Neuronal stem cell (in vitro differentiated cells): ENCODE results near the gene RDH12.

Source experiments
- DNase-seq: peaks from one replicate; pipeline ENCODE4 v3.0.0-alpha.2; 2013; ENCODE audit warnings: low spot score
- H2AFZ ChIP-seq: one replicate; pipeline ENCODE4 v1.6.1; 2013; ENCODE audit warnings: mild to moderate bottlenecking, low read length, inconsistent platforms
- H2AK5ac ChIP-seq: 2 replicates; pipeline ENCODE4 v1.6.1; 2013; ENCODE audit warnings: low read depth, mild to moderate bottlenecking, inconsistent platforms, low read length, moderate library complexity, mixed read lengths
- H2BK120ac ChIP-seq: 2 replicates; pipeline ENCODE4 v1.6.1; 2013; ENCODE audit warnings: low read depth, mild to moderate bottlenecking, inconsistent platforms, low read length, moderate library complexity, mixed read lengths
- H2BK12ac ChIP-seq: one replicate; pipeline ENCODE4 v1.6.1; 2013; ENCODE audit warnings: low read length, inconsistent platforms
- H2BK15ac ChIP-seq: 2 replicates; pipeline ENCODE4 v1.6.1; 2013; ENCODE audit warnings: mild to moderate bottlenecking, low read length, inconsistent platforms, mixed read lengths
- H2BK5ac ChIP-seq: one replicate; pipeline ENCODE4 v1.6.1; 2013; ENCODE audit warnings: inconsistent platforms, mild to moderate bottlenecking, low read length, moderate library complexity
- H3K14ac ChIP-seq: one replicate; pipeline ENCODE4 v1.6.1; 2013; ENCODE audit warnings: low read length, inconsistent platforms
- H3K18ac ChIP-seq: 2 replicates; pipeline ENCODE4 v1.6.1; 2013; ENCODE audit warnings: low read length, inconsistent platforms
- H3K23ac ChIP-seq: 2 replicates; pipeline ENCODE4 v1.6.1; 2013; ENCODE audit warnings: low read depth, mild to moderate bottlenecking, mixed read lengths, low read length, inconsistent platforms; ENCODE audit not compliant: poor library complexity
- H3K27ac ChIP-seq: replicated peaks from 3 replicates; pipeline ENCODE4 v1.5.1; 2013; ENCODE audit warnings: low read length, inconsistent platforms
- H3K27me3 ChIP-seq, 3 experiments: 2 replicates each; pipeline ENCODE4 v1.6.1; 2013; ENCODE audit warnings: low read length in 3 of 3, mild to moderate bottlenecking in 2 of 3, inconsistent platforms in 1 of 3, low read depth in 1 of 3, mixed read lengths in 1 of 3, moderate library complexity in 1 of 3; ENCODE audit not compliant: control insufficient read depth in 3 of 3, insufficient read depth in 3 of 3
- H3K36me3 ChIP-seq, 2 donors: replicated peaks in 1 of 2; 2 replicates each; pipeline ENCODE4 v1.6.1; 2013; ENCODE audit warnings: low read length in 2 of 2; ENCODE audit not compliant: control insufficient read depth in 2 of 2, insufficient read depth in 2 of 2
- H3K4ac ChIP-seq: 2 replicates; pipeline ENCODE4 v1.6.1; 2013; ENCODE audit warnings: inconsistent platforms, mild to moderate bottlenecking, low read length, moderate library complexity
- H3K4me1 ChIP-seq, 2 donors: 1 replicate in 1 of 2; 2 replicates in 1 of 2; pipeline ENCODE4 v1.6.1; 2013; ENCODE audit warnings: low read length in 2 of 2, low read depth in 1 of 2; ENCODE audit not compliant: control insufficient read depth in 2 of 2, insufficient read depth in 1 of 2
- H3K4me2 ChIP-seq: one replicate; pipeline ENCODE4 v1.6.1; 2013; ENCODE audit warnings: mild to moderate bottlenecking, low read length, inconsistent platforms; ENCODE audit not compliant: insufficient read depth, poor library complexity, severe bottlenecking
- H3K4me3 ChIP-seq, 2 donors: 2 replicates each; pipeline ENCODE4 v1.5.1; 2013; ENCODE audit warnings: low read length in 2 of 2, mild to moderate bottlenecking in 2 of 2, inconsistent platforms in 1 of 2, moderate library complexity in 1 of 2
- H3K79me1 ChIP-seq: one replicate; pipeline ENCODE4 v1.6.1; 2013; ENCODE audit warnings: low read depth, mild to moderate bottlenecking, inconsistent platforms, low read length, moderate library complexity
- H3K9ac ChIP-seq: one replicate; pipeline ENCODE4 v1.6.1; 2013; ENCODE audit warnings: mild to moderate bottlenecking, low read depth, low read length, inconsistent platforms; ENCODE audit not compliant: poor library complexity
- H3K9me3 ChIP-seq, 2 donors: replicated peaks in 1 of 2; 2 replicates each; pipeline versions ENCODE3 to v1.6.1; 2013; ENCODE audit warnings: low read length in 2 of 2, mild to moderate bottlenecking in 2 of 2, inconsistent platforms in 1 of 2, low read depth in 1 of 2, mixed read lengths in 1 of 2, moderate library complexity in 1 of 2; ENCODE audit not compliant: control insufficient read depth in 2 of 2, insufficient read depth in 1 of 2
- H4K8ac ChIP-seq: one replicate; pipeline ENCODE4 v1.6.1; 2013; ENCODE audit warnings: low read depth, mild to moderate bottlenecking, inconsistent platforms, low read length, moderate library complexity
- H4K91ac ChIP-seq: one replicate; pipeline ENCODE4 v1.6.1; 2013; ENCODE audit warnings: low read length, low read depth, mild to moderate bottlenecking, inconsistent platforms; ENCODE audit not compliant: poor library complexity
- WGBS, 2 donors: extraction: QIAGEN DNeasy Blood & Tissue Kit; methylation state at CpG; one replicate each; pipeline ENCODE4 v1.1.7; 2013; ENCODE audit warnings: missing lambda C conversion rate in 2 of 2, mixed read lengths in 1 of 2; ENCODE audit not compliant: insufficient read length in 2 of 2, insufficient replicate concordance in 1 of 2; ENCODE audit errors: extremely low coverage in 2 of 2; 5-methylcytosine and 5-hydroxymethylcytosine counted together

The RDH12 gene

DNA sequence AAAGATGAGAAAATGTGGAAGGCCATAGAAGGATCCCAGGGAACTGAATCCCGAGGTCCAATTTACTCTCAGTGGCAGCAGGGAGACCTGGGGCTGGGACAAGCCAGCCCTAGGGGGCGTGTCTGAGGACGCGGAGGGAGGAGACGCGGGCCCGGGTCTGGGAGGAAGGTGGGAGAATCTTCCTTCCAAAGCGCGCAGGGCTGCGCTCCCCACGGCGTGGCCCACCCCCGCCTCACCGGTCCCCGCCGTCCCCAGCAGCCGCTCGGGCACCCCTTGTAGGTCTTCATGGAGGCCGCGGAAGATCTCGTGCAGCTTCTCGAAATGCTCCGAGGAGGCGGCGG, 27.6 kb upstream of the RDH12 start:
- DNase-seq = peak; percentile 63
- Histone ChIP-seq H3K14ac (no peak overlapping the region), H3K4me2 (peak overlapping the region; percentile 70), H3K9me3 (no peaks in the 10 kb centered on the region), H3K79me1 (peaks cover 2% of the 10 kb centered on the region), H3K27me3 (no peaks in the 10 kb centered on the region), H2BK15ac (no peak overlapping the region), H3K36me3 (peaks cover 14 to 33% of the 10 kb centered on the region in 2 donors), H3K23ac (peak overlapping the region; percentile 94), H2BK5ac (peak overlapping the region; percentile 100), H3K27ac (peak overlapping the region; percentile 94), H2BK12ac (no peak overlapping the region), H3K18ac (peak overlapping the region; percentile 94), H2AK5ac (no peak overlapping the region), H4K91ac (no peak overlapping the region), H3K4ac (peak overlapping the region; percentile 86), H3K4me3 (peak overlapping the region; percentile 60 to 90), H2AFZ (peak overlapping the region; percentile 96), H4K8ac (no peak overlapping the region), H3K9ac (peak overlapping the region; percentile 96), H3K4me1 (peaks cover 5 to 7% of the 10 kb centered on the region in 2 donors), H2BK120ac (no peak overlapping the region)
- WGBS, 2 donors = no CpG with 5 or more reads among the region's 25 CpGs

DNA sequence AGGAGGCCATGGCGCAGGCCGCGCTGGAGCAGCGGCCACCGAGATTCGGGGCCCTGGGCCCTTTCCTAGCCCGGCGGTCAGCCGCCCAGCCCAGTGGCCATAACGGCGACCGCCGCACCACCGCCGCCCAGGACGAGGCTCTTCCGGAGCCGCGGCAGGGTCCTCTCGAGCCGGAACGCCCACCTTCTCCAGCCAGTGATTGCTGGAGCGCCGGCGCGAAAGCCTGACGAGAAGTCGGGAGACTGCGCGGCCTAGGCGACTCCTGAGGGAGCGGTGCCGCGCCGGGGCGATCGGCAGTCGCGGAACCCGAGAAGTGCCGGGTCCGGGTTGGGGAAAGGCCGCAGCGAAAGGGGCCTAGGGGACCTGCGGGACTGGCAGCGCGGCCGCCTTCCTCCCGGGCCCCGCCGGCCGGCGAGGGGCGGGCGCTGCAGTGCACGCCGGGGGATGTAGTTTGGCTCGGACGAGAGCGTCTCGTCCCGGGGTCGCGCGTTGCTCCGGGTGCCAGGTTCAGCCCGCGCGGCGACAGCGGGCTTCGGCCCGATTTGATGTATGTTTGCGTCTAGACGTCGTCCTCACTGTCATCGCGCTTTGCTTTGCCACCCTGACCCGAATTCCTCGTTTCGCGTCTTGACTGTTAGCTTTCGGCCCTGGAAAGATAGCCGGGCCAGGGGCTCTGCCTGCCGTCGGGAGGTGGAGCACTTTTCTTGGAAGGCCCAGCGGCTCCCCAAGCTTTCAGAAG, 27.0 kb upstream of the RDH12 start, which contains the start of gene VTI1B:
Gene VTI1B, minus strand, starts transcription at position 153 of the 739 bp plus-strand sequence. Its CDS starts 143 bp downstream, at position 10.
- H3K14ac ChIP-seq = peak within 1 kb of the TSS; percentile 92
- H2BK12ac ChIP-seq = no peak within 1 kb of the TSS
- H3K18ac ChIP-seq = peak within 1 kb of the TSS; percentile 100
- H3K4ac ChIP-seq = peak within 1 kb of the TSS; percentile 86
- peak within 1 kb of the TSS; percentile 100 for H2BK5ac ChIP-seq
- peaks cover 14 to 35% of the 10 kb centered on the region in 2 donors for H3K36me3 ChIP-seq
- no peak within 1 kb of the TSS for H4K8ac ChIP-seq
- peaks cover 5 to 7% of the 10 kb centered on the region in 2 donors for H3K4me1 ChIP-seq
- WGBS, 2 donors = no CpG with 5 or more reads among the region's 87 CpGs
- no peak within 1 kb of the TSS for H4K91ac ChIP-seq
- H2BK120ac ChIP-seq = no peak within 1 kb of the TSS
- peak within 1 kb of the TSS; percentile 64 for H2BK15ac ChIP-seq
- H3K27ac ChIP-seq = peak within 1 kb of the TSS; percentile 94
- DNase-seq = peak; percentile 81
- H2AFZ ChIP-seq = peak within 1 kb of the TSS; percentile 96
- peak within 1 kb of the TSS; percentile 96 for H3K9ac ChIP-seq
- H3K4me3 ChIP-seq = peak within 1 kb of the TSS; percentile 60 to 90
- H3K79me1 ChIP-seq = peaks cover 2% of the 10 kb centered on the region
- H3K23ac ChIP-seq = peak within 1 kb of the TSS; percentile 94
- H2AK5ac ChIP-seq = no peak within 1 kb of the TSS
- no peaks in the 10 kb centered on the region for H3K9me3 ChIP-seq
- peak within 1 kb of the TSS; percentile 70 for H3K4me2 ChIP-seq
- H3K27me3 ChIP-seq = no peaks in the 10 kb centered on the region

DNA sequence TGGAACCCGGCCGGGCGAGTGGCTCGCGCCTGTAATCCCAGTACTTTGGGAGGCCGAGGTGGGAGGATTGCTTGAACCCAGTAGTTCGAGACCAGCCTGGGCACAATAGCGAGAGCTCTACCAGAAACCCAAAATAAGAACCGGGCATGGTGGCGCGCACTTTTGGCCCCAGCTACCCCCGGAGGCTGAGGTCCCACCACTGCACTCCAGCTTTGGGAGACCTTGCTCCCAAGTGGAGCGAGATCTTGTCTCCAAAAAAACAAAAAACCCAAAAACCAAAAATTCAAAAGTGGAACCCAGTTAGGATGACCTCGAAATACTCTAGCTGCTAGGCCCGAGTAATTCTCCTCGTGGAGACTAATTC, 26.5 kb upstream of the RDH12 start:
- Histone ChIP-seq H3K27ac (peak overlapping the region; percentile 94), H2AK5ac (no peak overlapping the region), H2AFZ (peak overlapping the region; percentile 96), H3K4me1 (peaks cover 5 to 7% of the 10 kb centered on the region in 2 donors), H3K9me3 (no peaks in the 10 kb centered on the region), H3K36me3 (peaks cover 16 to 40% of the 10 kb centered on the region in 2 donors), H4K8ac (no peak overlapping the region), H3K4me3 (peak overlapping the region; percentile 60 to 90), H3K4me2 (peak overlapping the region; percentile 70), H3K9ac (no peak overlapping the region), H2BK12ac (no peak overlapping the region), H2BK5ac (no peak overlapping the region), H3K79me1 (peaks cover 2% of the 10 kb centered on the region), H2BK15ac (no peak overlapping the region), H3K27me3 (no peaks in the 10 kb centered on the region), H3K18ac (no peak overlapping the region), H3K23ac (no peak overlapping the region), H3K14ac (no peak overlapping the region), H2BK120ac (no peak overlapping the region), H3K4ac (no peak overlapping the region), H4K91ac (no peak overlapping the region)
- no CpG with 5 or more reads among the region's 16 CpGs for whole genome bisulfite sequencing, 2 donors
- peak; percentile 2 for DNase-seq

DNA sequence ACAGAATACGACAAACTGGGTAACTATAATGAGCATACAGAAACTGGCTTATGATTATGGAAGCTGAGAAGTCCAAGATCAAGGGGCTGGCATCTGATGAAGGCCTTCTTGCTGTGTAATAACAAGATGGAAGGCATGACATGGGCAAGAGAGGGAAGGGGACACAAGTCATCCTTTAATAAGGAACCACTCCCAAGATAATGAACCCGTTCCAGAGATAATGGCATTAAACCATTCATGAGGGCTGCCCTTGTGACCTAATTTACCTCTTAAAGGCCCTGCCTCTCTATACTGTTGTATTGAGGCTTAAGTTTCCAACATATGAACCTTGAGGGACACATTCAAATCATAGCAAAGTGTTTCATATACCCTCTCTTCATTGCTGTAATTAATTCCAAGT, 22.7 kb upstream of the RDH12 start:
- Histone ChIP-seq H3K27ac (no peak overlapping the region), H3K36me3 (peaks cover 25 to 77% of the 10 kb centered on the region in 2 donors), H4K8ac (no peak overlapping the region), H3K23ac (no peak overlapping the region), H3K18ac (no peak overlapping the region), H2BK12ac (no peak overlapping the region), H3K4me3 (no peak overlapping the region), H2BK15ac (no peak overlapping the region), H3K4me1 (peaks cover 3 to 4% of the 10 kb centered on the region in 2 donors), H2BK5ac (no peak overlapping the region), H4K91ac (no peak overlapping the region), H2AK5ac (no peak overlapping the region), H3K4ac (no peak overlapping the region), H3K79me1 (peaks cover 2% of the 10 kb centered on the region), H3K4me2 (no peak overlapping the region), H2BK120ac (no peak overlapping the region), H3K27me3 (no peaks in the 10 kb centered on the region), H3K14ac (no peak overlapping the region), H3K9me3 (no peaks in the 10 kb centered on the region), H3K9ac (no peak overlapping the region), H2AFZ (no peak overlapping the region)
- WGBS, 2 donors = no CpG with 5 or more reads among the region's 2 CpGs
- DNase-seq = no peak
